Liver (tissue), 9 donors: ENCODE results near the gene TUBA3E. TPM values are rescaled to one million over a fixed set of nuclear protein-coding genes. Genes with fewer than 3 reads are reported as not detected.

Experiments used
- DNase-seq: peaks from one replicate; pipeline ENCODE4 v3.0.0-alpha.2; 2017; ENCODE audit warnings: low spot score
- H3K27ac ChIP-seq, 2 donors: one replicate each; pipeline ENCODE4 v1.7.0; 2013; ENCODE audit warnings: inconsistent platforms in 2 of 2, low read length in 2 of 2, control low read depth in 1 of 2, low read depth in 1 of 2, mild to moderate bottlenecking in 1 of 2
- H3K27me3 ChIP-seq, 4 donors: one replicate each; pipeline versions ENCODE4 v1.6.1 to v1.7.0; 2013; ENCODE audit warnings: low read length in 3 of 4, inconsistent platforms in 1 of 4, mild to moderate bottlenecking in 1 of 4, moderate library complexity in 1 of 4; ENCODE audit not compliant: control insufficient read depth in 4 of 4, insufficient read depth in 4 of 4
- H3K36me3 ChIP-seq, 4 donors: one replicate each; pipeline versions ENCODE4 v1.6.1 to v1.7.0; 2013; ENCODE audit warnings: low read length in 3 of 4, mild to moderate bottlenecking in 3 of 4, low read depth in 1 of 4, moderate library complexity in 1 of 4; ENCODE audit not compliant: control insufficient read depth in 4 of 4, insufficient read depth in 3 of 4
- H3K4me1 ChIP-seq, 4 donors: one replicate each; pipeline versions ENCODE4 v1.6.1 to v1.7.0; 2013; ENCODE audit warnings: low read length in 3 of 4, mild to moderate bottlenecking in 3 of 4, moderate library complexity in 1 of 4; ENCODE audit not compliant: control insufficient read depth in 4 of 4, insufficient read depth in 4 of 4
- H3K4me3 ChIP-seq, 3 donors: one replicate each; pipeline versions ENCODE4 v1.6.1 to v1.7.0; 2013; ENCODE audit warnings: low read length in 3 of 3, control low read depth in 1 of 3, low read depth in 1 of 3, mild to moderate bottlenecking in 1 of 3
- H3K9ac ChIP-seq, 2 donors: one replicate each; pipeline ENCODE4 v1.7.0; 2013; ENCODE audit warnings: low read length in 2 of 2, mild to moderate bottlenecking in 2 of 2, moderate library complexity in 2 of 2, control low read depth in 1 of 2, low read depth in 1 of 2
- H3K9me3 ChIP-seq, 4 donors: one replicate each; pipeline versions ENCODE4 v1.6.1 to v1.7.0; 2013; ENCODE audit warnings: low read length in 3 of 4; ENCODE audit not compliant: control insufficient read depth in 4 of 4
- CTCF ChIP-seq: fragments of 150-350 bp; IDR thresholded peaks from 2 replicates; pipeline ENCODE4 v1.5.1; 2017; ENCODE audit warnings: improper control_type of control experiment, low read depth, low read length; ENCODE audit not compliant: missing input control
- EGR1 ChIP-seq, 2 donors: IDR thresholded peaks; 2 replicates each; pipeline ENCODE4 v1.6.1; 2016 to 2018; ENCODE audit warnings: antibody characterized with exemption in 2 of 2, low read depth in 2 of 2
- FOXA1 ChIP-seq: IDR thresholded peaks from 2 replicates; pipeline ENCODE4 v1.6.1; 2016; ENCODE audit warnings: antibody characterized with exemption
- GABPA ChIP-seq, 2 donors: IDR thresholded peaks in 1 of 2; conservative IDR thresholded peaks in 1 of 2; 2 replicates each; pipeline ENCODE4 v1.6.1; 2016; ENCODE audit warnings: antibody characterized with exemption in 2 of 2, mild to moderate bottlenecking in 1 of 2, moderate library complexity in 1 of 2
- HNF4A ChIP-seq, 2 donors: conservative IDR thresholded peaks; 2 replicates each; pipeline ENCODE4 v1.6.1; 2016; ENCODE audit warnings: antibody characterized with exemption in 2 of 2, mild to moderate bottlenecking in 2 of 2
- RAD21 ChIP-seq, 2 donors: IDR thresholded peaks; 2 replicates each; pipeline ENCODE4 v1.6.1; 2016; ENCODE audit warnings: antibody characterized with exemption in 2 of 2, mild to moderate bottlenecking in 2 of 2
- SP1 ChIP-seq: IDR thresholded peaks from 2 replicates; pipeline ENCODE4 v1.6.1; 2018; ENCODE audit warnings: antibody characterized with exemption, mild to moderate bottlenecking
- TAF1 ChIP-seq: conservative IDR thresholded peaks from 2 replicates; pipeline ENCODE4 v1.6.1; 2016; ENCODE audit warnings: antibody characterized with exemption, mild to moderate bottlenecking
- YY1 ChIP-seq: IDR thresholded peaks from 2 replicates; pipeline ENCODE4 v1.6.1; 2016; ENCODE audit warnings: antibody characterized with exemption, mild to moderate bottlenecking
- WGBS: extraction: QIAGEN DNeasy Blood & Tissue Kit; methylation state at CpG from one replicate; pipeline ENCODE4 v1.1.7; 2013; 5-methylcytosine and 5-hydroxymethylcytosine counted together
- polyA plus RNA-seq, 2 donors: library from polyadenylated mRNA; stranded (reverse) in 1 of 2; unstranded in 1 of 2; fragments of 200-250 nt in 1 of 2; fragments of >200 nt in 1 of 2; fragmentation: Nextera tagmentation in 1 of 2; extraction: Ambion mirVana in 1 of 2; gene quantifications; one replicate each; pipeline versions ENCODE4 v1.2.1 to v1.2.3, GENCODE V29; 2013 to 2015
- total RNA-seq, 2 donors: library from RNA; depleted of rRNA; stranded (reverse); fragments of >200 nt; gene quantifications; one replicate each; pipeline ENCODE4 v1.2.3, GENCODE V29; 2014
- TF ChIP-seq, protein P1 (sequence below): IDR thresholded peaks from 2 replicates; pipeline ENCODE4 v1.6.1; 2016; ENCODE audit warnings: antibody characterized with exemption, mild to moderate bottlenecking
- TF ChIP-seq, protein P2 (sequence below): IDR thresholded peaks from 2 replicates; pipeline ENCODE4 v1.6.1; 2016; ENCODE audit warnings: antibody characterized with exemption
- donor health status: healthy.
- donor health status: healthy.
- donor health status: healthy.
- donor health status: healthy.
- donor health status: healthy.

Gene TUBA3E
- total and polyA plus RNA-seq, 4 donors = 0.05 to 0.31 TPM; not detected in 2

- TF ChIP-seq, protein P1, sequence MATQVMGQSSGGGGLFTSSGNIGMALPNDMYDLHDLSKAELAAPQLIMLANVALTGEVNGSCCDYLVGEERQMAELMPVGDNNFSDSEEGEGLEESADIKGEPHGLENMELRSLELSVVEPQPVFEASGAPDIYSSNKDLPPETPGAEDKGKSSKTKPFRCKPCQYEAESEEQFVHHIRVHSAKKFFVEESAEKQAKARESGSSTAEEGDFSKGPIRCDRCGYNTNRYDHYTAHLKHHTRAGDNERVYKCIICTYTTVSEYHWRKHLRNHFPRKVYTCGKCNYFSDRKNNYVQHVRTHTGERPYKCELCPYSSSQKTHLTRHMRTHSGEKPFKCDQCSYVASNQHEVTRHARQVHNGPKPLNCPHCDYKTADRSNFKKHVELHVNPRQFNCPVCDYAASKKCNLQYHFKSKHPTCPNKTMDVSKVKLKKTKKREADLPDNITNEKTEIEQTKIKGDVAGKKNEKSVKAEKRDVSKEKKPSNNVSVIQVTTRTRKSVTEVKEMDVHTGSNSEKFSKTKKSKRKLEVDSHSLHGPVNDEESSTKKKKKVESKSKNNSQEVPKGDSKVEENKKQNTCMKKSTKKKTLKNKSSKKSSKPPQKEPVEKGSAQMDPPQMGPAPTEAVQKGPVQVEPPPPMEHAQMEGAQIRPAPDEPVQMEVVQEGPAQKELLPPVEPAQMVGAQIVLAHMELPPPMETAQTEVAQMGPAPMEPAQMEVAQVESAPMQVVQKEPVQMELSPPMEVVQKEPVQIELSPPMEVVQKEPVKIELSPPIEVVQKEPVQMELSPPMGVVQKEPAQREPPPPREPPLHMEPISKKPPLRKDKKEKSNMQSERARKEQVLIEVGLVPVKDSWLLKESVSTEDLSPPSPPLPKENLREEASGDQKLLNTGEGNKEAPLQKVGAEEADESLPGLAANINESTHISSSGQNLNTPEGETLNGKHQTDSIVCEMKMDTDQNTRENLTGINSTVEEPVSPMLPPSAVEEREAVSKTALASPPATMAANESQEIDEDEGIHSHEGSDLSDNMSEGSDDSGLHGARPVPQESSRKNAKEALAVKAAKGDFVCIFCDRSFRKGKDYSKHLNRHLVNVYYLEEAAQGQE = no peak
Measured at GRCh38 chr2:130187268-130187667, 11.0 kb downstream of the TUBA3E start (continued).

DNA sequence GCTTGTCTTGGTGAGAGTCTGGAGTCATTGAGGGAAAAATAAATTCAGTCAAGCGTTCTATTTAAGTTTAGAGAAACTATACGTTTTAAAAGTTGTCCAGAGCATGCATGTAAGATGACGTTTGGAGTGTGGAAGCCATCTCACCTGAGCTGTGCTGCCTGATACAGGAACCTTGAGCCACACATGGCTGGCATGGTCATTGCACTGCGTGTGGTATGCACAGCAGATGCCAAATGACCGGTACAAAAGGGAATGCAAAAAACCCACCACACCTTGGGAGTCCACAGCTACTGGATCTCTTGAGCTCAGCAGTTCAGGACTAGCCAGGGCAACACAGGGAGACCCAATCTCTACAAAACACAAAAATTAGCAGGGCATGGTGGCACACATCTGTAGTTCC is 11.8 kb downstream of the TUBA3E start:
- H3K9me3 ChIP-seq = no peaks in the 10 kb centered on the region
- 92% methylated on average over 5 of the region's 5 CpGs for WGBS
- DNase-seq = no peak
- no peak overlapping the region for H3K9ac ChIP-seq
- no peak overlapping the region for H3K27ac ChIP-seq
- H3K4me3 ChIP-seq = no peak overlapping the region
- no peaks in the 10 kb centered on the region for H3K27me3 ChIP-seq
- H3K36me3 ChIP-seq = peaks cover 2 to 3% (median 3%) of the 10 kb centered on the region in 4 donors
- peaks cover 0 to 13% (median 7%) of the 10 kb centered on the region in 4 donors for H3K4me1 ChIP-seq
- TF ChIP-seq, protein P2, sequence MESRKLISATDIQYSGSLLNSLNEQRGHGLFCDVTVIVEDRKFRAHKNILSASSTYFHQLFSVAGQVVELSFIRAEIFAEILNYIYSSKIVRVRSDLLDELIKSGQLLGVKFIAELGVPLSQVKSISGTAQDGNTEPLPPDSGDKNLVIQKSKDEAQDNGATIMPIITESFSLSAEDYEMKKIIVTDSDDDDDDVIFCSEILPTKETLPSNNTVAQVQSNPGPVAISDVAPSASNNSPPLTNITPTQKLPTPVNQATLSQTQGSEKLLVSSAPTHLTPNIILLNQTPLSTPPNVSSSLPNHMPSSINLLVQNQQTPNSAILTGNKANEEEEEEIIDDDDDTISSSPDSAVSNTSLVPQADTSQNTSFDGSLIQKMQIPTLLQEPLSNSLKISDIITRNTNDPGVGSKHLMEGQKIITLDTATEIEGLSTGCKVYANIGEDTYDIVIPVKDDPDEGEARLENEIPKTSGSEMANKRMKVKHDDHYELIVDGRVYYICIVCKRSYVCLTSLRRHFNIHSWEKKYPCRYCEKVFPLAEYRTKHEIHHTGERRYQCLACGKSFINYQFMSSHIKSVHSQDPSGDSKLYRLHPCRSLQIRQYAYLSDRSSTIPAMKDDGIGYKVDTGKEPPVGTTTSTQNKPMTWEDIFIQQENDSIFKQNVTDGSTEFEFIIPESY = no peak
- no peak for TF ChIP-seq RAD21 (IDR thresholded peaks at IDR 0.05)
- no peak for TF ChIP-seq SP1
- TF ChIP-seq HNF4A (conservative IDR thresholded peaks at IDR 0.05) = no peak
- no peak for TF ChIP-seq GABPA (IDR thresholded peaks at IDR 0.05 in 1 of 2, conservative IDR thresholded peaks at IDR 0.05 in 1 of 2)
- no peak for TF ChIP-seq CTCF
- no peak for TF ChIP-seq EGR1 (IDR thresholded peaks at IDR 0.05; ENCODE audit: low read depth in 2 of 2)

DNA sequence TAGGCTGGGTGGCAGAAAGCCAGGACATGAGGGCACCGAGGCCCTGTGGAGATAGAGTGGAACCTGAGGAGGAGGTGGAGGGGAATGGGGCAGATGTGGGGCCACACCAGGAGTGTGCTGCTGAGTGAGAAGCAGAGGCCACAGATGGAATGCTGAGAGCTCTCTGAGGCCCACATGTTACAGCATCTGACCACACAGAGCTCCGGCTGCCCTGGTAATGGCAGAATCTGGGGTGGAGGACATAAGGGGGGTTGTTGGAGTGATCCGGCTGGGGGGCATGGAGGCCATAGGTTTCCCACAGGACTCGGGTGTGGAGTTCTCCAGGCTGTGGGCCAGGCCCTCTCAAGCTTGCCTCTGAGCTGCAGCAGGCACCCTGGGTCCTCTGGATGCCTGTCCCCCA is 12.3 kb downstream of the TUBA3E start:
- H3K9me3 ChIP-seq = no peaks in the 10 kb centered on the region
- H3K27me3 ChIP-seq = no peaks in the 10 kb centered on the region
- H3K27ac ChIP-seq = no peak overlapping the region
- H3K4me3 ChIP-seq = no peak overlapping the region
- H3K9ac ChIP-seq = no peak overlapping the region
- H3K4me1 ChIP-seq = peaks cover 0 to 13% (median 8%) of the 10 kb centered on the region in 4 donors
- H3K36me3 ChIP-seq = peaks cover under 1 to 3% (median 3%) of the 10 kb centered on the region in 4 donors
- 93% methylated on average over 4 of the region's 4 CpGs for WGBS
- no peak for DNase-seq
- no peak for TF ChIP-seq GABPA (IDR thresholded peaks at IDR 0.05 in 1 of 2, conservative IDR thresholded peaks at IDR 0.05 in 1 of 2)
- TF ChIP-seq FOXA1 = no peak
- TF ChIP-seq HNF4A (conservative IDR thresholded peaks at IDR 0.05) = no peak
- TF ChIP-seq RAD21 (IDR thresholded peaks at IDR 0.05) = no peak
- TF ChIP-seq, protein P2 = no peak
- TF ChIP-seq, protein P1 = no peak
- TF ChIP-seq YY1 = no peak
- TF ChIP-seq CTCF = no peak
- TF ChIP-seq TAF1 = no peak
- TF ChIP-seq SP1 = no peak
- no peak for TF ChIP-seq EGR1 (IDR thresholded peaks at IDR 0.05; ENCODE audit: low read depth in 2 of 2)
